ENCODE measurements around the gene TMED3.

- TF ChIP-seq CTCF (IDR thresholded peaks at IDR 0.05; ENCODE audit: low read depth, low read length) = no peak
- TF ChIP-seq EZH2phosphoT487 (IDR thresholded peaks at IDR 0.05; ENCODE audit: low read depth) = no peak
These were observed 49.1 kb upstream of the TMED3 start for GRCh38 chr15:79261836-79262235.
